H9 (cell line): ENCODE data around the gene ZNF608. TPM values are rescaled to one million over a fixed set of nuclear protein-coding genes. Genes with fewer than 3 reads are reported as not detected.

Experiments used
- DNase-seq: peaks from one replicate; pipeline ENCODE4 v3.0.0-alpha.2; 2017
- H2AFZ ChIP-seq: one replicate; pipeline ENCODE4 v1.6.1; 2013; ENCODE audit warnings: mild to moderate bottlenecking, low read length, control low read depth, moderate library complexity
- H2AK5ac ChIP-seq: 2 replicates; pipeline ENCODE4 v1.6.1; 2013; ENCODE audit warnings: low read length, control low read depth, mixed read lengths; ENCODE audit not compliant: insufficient read length
- H2BK120ac ChIP-seq: one replicate; pipeline ENCODE4 v1.6.1; 2013; ENCODE audit warnings: low read depth, mild to moderate bottlenecking, low read length, control low read depth, inconsistent platforms; ENCODE audit not compliant: poor library complexity, severe bottlenecking
- H2BK12ac ChIP-seq: 2 replicates; pipeline ENCODE4 v1.6.1; 2013; ENCODE audit warnings: low read length, control low read depth, mixed read lengths, low read depth; ENCODE audit not compliant: insufficient read length
- H2BK15ac ChIP-seq: 2 replicates; pipeline ENCODE4 v1.6.1; 2013; ENCODE audit warnings: low read depth, low read length, control low read depth
- H2BK20ac ChIP-seq: one replicate; pipeline ENCODE4 v1.6.1; 2013; ENCODE audit warnings: low read depth, mild to moderate bottlenecking, low read length, control low read depth, inconsistent platforms; ENCODE audit not compliant: poor library complexity, severe bottlenecking
- H2BK5ac ChIP-seq: 2 replicates; pipeline ENCODE4 v1.6.1; 2013; ENCODE audit warnings: low read length, control low read depth, mixed read lengths; ENCODE audit not compliant: insufficient read length
- H3K14ac ChIP-seq: 2 replicates; pipeline ENCODE4 v1.6.1; 2013; ENCODE audit warnings: low read length, control low read depth; ENCODE audit not compliant: insufficient read depth
- H3K18ac ChIP-seq: 2 replicates; pipeline ENCODE4 v1.6.1; 2013; ENCODE audit warnings: low read depth, mild to moderate bottlenecking, mixed read lengths, low read length, control low read depth; ENCODE audit not compliant: insufficient read length
- H3K23ac ChIP-seq: 2 replicates; pipeline ENCODE4 v1.6.1; 2013; ENCODE audit warnings: low read length, control low read depth, mixed read lengths, low read depth; ENCODE audit not compliant: insufficient read length
- H3K23me2 ChIP-seq: 2 replicates; pipeline ENCODE4 v1.6.1; 2013; ENCODE audit warnings: low read depth, mild to moderate bottlenecking, mixed read lengths, low read length, control low read depth; ENCODE audit not compliant: insufficient read length, poor library complexity, severe bottlenecking
- H3K27ac ChIP-seq: 2 replicates; pipeline ENCODE4 v1.5.1; 2013; ENCODE audit warnings: low read length, control low read depth, mixed read lengths, low read depth; ENCODE audit not compliant: insufficient read length
- H3K27me3 ChIP-seq: 2 replicates; pipeline ENCODE4 v1.6.1; 2013; ENCODE audit warnings: low read length, control low read depth, inconsistent platforms; ENCODE audit not compliant: insufficient read depth
- H3K4ac ChIP-seq: 2 replicates; pipeline ENCODE4 v1.6.1; 2013; ENCODE audit warnings: low read depth, mild to moderate bottlenecking, control low read depth, inconsistent platforms, low read length, moderate library complexity
- H3K4me1 ChIP-seq: 2 replicates; pipeline ENCODE4 v1.6.1; 2013; ENCODE audit warnings: low read length, control low read depth, inconsistent platforms; ENCODE audit not compliant: insufficient read depth
- H3K4me2 ChIP-seq: 2 replicates; pipeline ENCODE4 v1.6.1; 2013; ENCODE audit warnings: low read length, control low read depth, mixed read lengths; ENCODE audit not compliant: insufficient read length, insufficient read depth
- H3K56ac ChIP-seq: 2 replicates; pipeline ENCODE4 v1.6.1; 2013; ENCODE audit warnings: low read depth, mild to moderate bottlenecking, mixed read lengths, low read length, control low read depth; ENCODE audit not compliant: insufficient read length
- H3K79me1 ChIP-seq: 2 replicates; pipeline ENCODE4 v1.6.1; 2013; ENCODE audit warnings: low read depth, mild to moderate bottlenecking, moderate library complexity, low read length, control low read depth, inconsistent platforms; ENCODE audit not compliant: insufficient read depth, poor library complexity, severe bottlenecking
- H3K79me2 ChIP-seq: 2 replicates; pipeline ENCODE4 v1.6.1; 2013; ENCODE audit warnings: low read length, control low read depth, inconsistent platforms; ENCODE audit not compliant: insufficient read depth
- H3K9ac ChIP-seq: 2 replicates; pipeline ENCODE4 v1.6.1; 2013; ENCODE audit warnings: low read length, control low read depth, mixed read lengths; ENCODE audit not compliant: insufficient read length; ENCODE audit errors: extremely low read depth
- H3K9me3 ChIP-seq: one replicate; pipeline ENCODE4 v1.6.1; 2013; ENCODE audit warnings: low read depth, low read length, inconsistent platforms; ENCODE audit not compliant: control insufficient read depth
- H3T11ph ChIP-seq: one replicate; pipeline ENCODE4 v1.6.1; 2013; ENCODE audit warnings: mild to moderate bottlenecking, low read length, control low read depth, inconsistent platforms
- H4K20me1 ChIP-seq: one replicate; pipeline ENCODE4 v1.6.1; 2013; ENCODE audit not compliant: control insufficient read depth, insufficient read length, insufficient read depth
- H4K5ac ChIP-seq: 2 replicates; pipeline ENCODE4 v1.6.1; 2013; ENCODE audit warnings: low read depth, mild to moderate bottlenecking, mixed read lengths, low read length, control low read depth; ENCODE audit not compliant: insufficient read length
- H4K8ac ChIP-seq: replicated peaks from 2 replicates; pipeline ENCODE4 v1.6.1; 2013; ENCODE audit warnings: low read length, control low read depth, mixed read lengths, low read depth; ENCODE audit not compliant: insufficient read length
- H4K91ac ChIP-seq: 2 replicates; pipeline ENCODE4 v1.6.1; 2013; ENCODE audit warnings: low read depth, mild to moderate bottlenecking, moderate library complexity, mixed read lengths, low read length, control low read depth; ENCODE audit not compliant: insufficient read length
- H3K27ac Mint-ChIP-seq, 3 experiments: 2 replicates in 2 of 3; 3 replicates in 1 of 3; pipeline ENCODE4 v1.8.0; 2020 to 2021; ENCODE audit warnings: mixed read lengths in 3 of 3, mild to moderate bottlenecking in 1 of 3, moderate library complexity in 1 of 3
- H3K27me3 Mint-ChIP-seq: 2 replicates; pipeline ENCODE4 v1.8.0; 2021; ENCODE audit warnings: low read depth, mild to moderate bottlenecking, moderate library complexity, mixed read lengths
- H3K36me3 Mint-ChIP-seq, 3 experiments: 2 replicates in 2 of 3; 3 replicates in 1 of 3; pipeline ENCODE4 v1.8.0; 2020 to 2021; ENCODE audit warnings: low read depth in 3 of 3, mixed read lengths in 3 of 3; ENCODE audit not compliant: insufficient read depth in 1 of 3
- H3K4me1 Mint-ChIP-seq, 2 experiments: 2 replicates each; pipeline ENCODE4 v1.8.0; 2020; ENCODE audit warnings: mixed read lengths in 2 of 2
- H3K4me3 Mint-ChIP-seq, 2 experiments: 2 replicates in 1 of 2; 3 replicates in 1 of 2; pipeline ENCODE4 v1.8.0; 2020 to 2021; ENCODE audit warnings: mild to moderate bottlenecking in 2 of 2, mixed read lengths in 2 of 2, moderate library complexity in 1 of 2
- H3K9me3 Mint-ChIP-seq, 2 experiments: 2 replicates in 1 of 2; 3 replicates in 1 of 2; pipeline ENCODE4 v1.8.0; 2020; ENCODE audit warnings: mild to moderate bottlenecking in 2 of 2, mixed read lengths in 2 of 2, moderate library complexity in 1 of 2
- CTCF ChIP-seq: fragments of 200-600 bp; sonication (generic); conservative IDR thresholded peaks from 3 replicates; pipeline ENCODE4 v1.8.0; 2021; ENCODE audit warnings: antibody characterized with exemption, mild to moderate bottlenecking
- total RNA-seq: library from RNA; stranded (reverse); gene quantifications from 2 replicates; pipeline ENCODE4 v1.2.1, GENCODE V29; 2021

Gene ZNF608
- total RNA-seq, 1 experiment from 2014 or later, result 67.0 TPM

- H3K4me3 Mint-ChIP-seq, result no peak overlapping the region
- Histone ChIP-seq H2BK120ac (no peak overlapping the region), H2AFZ (no peak overlapping the region), H2AK5ac (no peak overlapping the region), H3K23ac (no peak overlapping the region), H4K91ac (no peak overlapping the region), H2BK12ac (no peak overlapping the region), H4K20me1 (no peaks in the 10 kb centered on the region), H2BK15ac (no peak overlapping the region), H3K9ac (no peak overlapping the region), H3T11ph (no peak overlapping the region), H3K56ac (no peak overlapping the region), H3K79me2 (peaks cover 43% of the 10 kb centered on the region; the same call in 1 of the 2 replicates), H3K4me2 (no peak overlapping the region), H3K14ac (no peak overlapping the region), H2BK5ac (no peak overlapping the region), H3K4me1 (peaks cover 4% of the 10 kb centered on the region), H4K5ac (no peak overlapping the region), H2BK20ac (no peak overlapping the region), H3K9me3 (no peaks in the 10 kb centered on the region), H3K27me3 (no peaks in the 10 kb centered on the region), H3K27ac (no peak overlapping the region), H3K18ac (no peak overlapping the region), H3K79me1 (peaks cover 16% of the 10 kb centered on the region), H3K4ac (no peak overlapping the region), H4K8ac (no peak overlapping the region), H3K23me2 (no peaks in the 10 kb centered on the region)
- H3K27ac Mint-ChIP-seq, result no peak overlapping the region
- H3K4me1 Mint-ChIP-seq, result peaks cover 56 to 59% of the 10 kb centered on the region in 2 experiments
- H3K27me3 Mint-ChIP-seq, result no peaks in the 10 kb centered on the region
- DNase-seq, result no peak
- peaks cover 0 to 28% (median 4%) of the 10 kb centered on the region in 3 experiments; a peak in 5 of 7 replicates for H3K36me3 Mint-ChIP-seq
- TF ChIP-seq CTCF, result no peak
- H3K9me3 Mint-ChIP-seq, result no peaks in the 10 kb centered on the region
Measured at GRCh38 chr5:124714910-124715309, 31.5 kb downstream of the ZNF608 start.
